Gastroesophageal sphincter (tissue), 3 donors: Measurements from ENCODE around the gene VAV2.

Experiments used
- POLR2A ChIP-seq, 2 donors: fragments of 450-650 bp; IDR thresholded peaks; one replicate each; pipeline ENCODE4 v1.6.1; 2017; ENCODE audit warnings: antibody characterized with exemption in 2 of 2, mild to moderate bottlenecking in 2 of 2, moderate library complexity in 1 of 2
- POLR2AphosphoS5 ChIP-seq: sonication (generic); formaldehyde crosslinking; IDR thresholded peaks from one replicate; pipeline ENCODE4 v1.6.1; 2017; ENCODE audit warnings: antibody characterized with exemption
- TF ChIP-seq, protein P1 (sequence below), 4 experiments: fragments of 200-600 bp in 2 of 4; fragments of 450-650 bp in 2 of 4; sonication (generic) in 1 of 4; IDR thresholded peaks; one replicate each; pipeline ENCODE4 v1.5.1; 2017 to 2019; ENCODE audit warnings: antibody characterized with exemption in 4 of 4, mild to moderate bottlenecking in 2 of 4, moderate library complexity in 2 of 4

DNA sequence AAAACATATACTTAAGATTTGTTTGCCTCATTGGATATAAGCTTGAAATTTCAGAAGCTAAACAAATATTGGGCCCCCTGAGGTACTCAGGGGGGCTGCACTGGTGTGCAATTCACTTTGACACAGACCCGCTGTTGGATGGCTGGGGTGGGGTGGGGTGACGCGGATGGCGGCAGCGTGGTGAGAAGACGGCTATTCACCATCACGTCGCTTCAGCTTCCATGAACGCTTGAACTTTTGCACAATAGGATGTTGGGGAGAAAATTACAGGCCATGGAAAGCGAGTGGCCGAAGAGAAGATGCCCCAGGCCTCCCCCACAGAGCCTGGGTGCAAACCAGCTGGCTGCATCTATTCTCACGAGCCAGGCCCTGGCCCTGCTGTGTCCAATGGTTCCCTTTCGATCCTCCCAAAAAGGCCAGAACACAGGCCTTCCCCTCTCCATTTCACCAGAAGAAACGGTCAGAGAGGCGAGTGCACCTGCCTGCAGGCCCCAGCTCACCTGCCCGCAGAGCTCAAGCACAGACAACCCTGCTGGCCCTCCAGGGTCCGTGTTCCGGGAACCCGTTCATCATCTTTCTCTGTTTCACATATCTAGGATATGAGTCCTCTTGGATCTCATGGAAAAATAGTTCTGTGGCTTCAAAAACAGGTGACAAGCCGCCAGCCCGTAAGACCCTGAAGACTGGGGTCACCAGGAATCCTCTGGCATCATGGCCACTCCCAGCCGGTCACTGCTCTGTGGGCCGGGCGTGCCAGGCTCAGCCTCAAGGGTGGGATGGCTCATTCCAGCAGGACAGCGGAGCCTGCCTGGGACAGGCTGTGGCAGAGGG is 207.2 kb downstream of the VAV2 start:
- TF ChIP-seq, protein P1, sequence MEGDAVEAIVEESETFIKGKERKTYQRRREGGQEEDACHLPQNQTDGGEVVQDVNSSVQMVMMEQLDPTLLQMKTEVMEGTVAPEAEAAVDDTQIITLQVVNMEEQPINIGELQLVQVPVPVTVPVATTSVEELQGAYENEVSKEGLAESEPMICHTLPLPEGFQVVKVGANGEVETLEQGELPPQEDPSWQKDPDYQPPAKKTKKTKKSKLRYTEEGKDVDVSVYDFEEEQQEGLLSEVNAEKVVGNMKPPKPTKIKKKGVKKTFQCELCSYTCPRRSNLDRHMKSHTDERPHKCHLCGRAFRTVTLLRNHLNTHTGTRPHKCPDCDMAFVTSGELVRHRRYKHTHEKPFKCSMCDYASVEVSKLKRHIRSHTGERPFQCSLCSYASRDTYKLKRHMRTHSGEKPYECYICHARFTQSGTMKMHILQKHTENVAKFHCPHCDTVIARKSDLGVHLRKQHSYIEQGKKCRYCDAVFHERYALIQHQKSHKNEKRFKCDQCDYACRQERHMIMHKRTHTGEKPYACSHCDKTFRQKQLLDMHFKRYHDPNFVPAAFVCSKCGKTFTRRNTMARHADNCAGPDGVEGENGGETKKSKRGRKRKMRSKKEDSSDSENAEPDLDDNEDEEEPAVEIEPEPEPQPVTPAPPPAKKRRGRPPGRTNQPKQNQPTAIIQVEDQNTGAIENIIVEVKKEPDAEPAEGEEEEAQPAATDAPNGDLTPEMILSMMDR (IDR thresholded peaks at IDR 0.05) = no peak
- no peak for TF ChIP-seq POLR2A (IDR thresholded peaks at IDR 0.05)
- no peak for TF ChIP-seq POLR2AphosphoS5
